GM23338 (cell line): ENCODE results near the gene IQGAP1. TPM values are rescaled to one million over a fixed set of nuclear protein-coding genes. Genes with fewer than 3 reads are reported as not detected.
A peak's percentile ranks its signal among the peaks of the same experiment; 100 is the strongest.

ENCODE experiments used
- ATAC-seq: fragments of 200-7000 bp; cut with Tn5 transposase; 3 replicates; pipeline ENCODE4 v1.9.1; 2020
- DNase-seq: peaks from one replicate; pipeline ENCODE4 v3.0.0-alpha.2; 2015; ENCODE audit warnings: low spot score
- H2AFZ ChIP-seq: fragments of 200-600 bp; sonication (generic); 2 replicates; pipeline ENCODE4 v1.8.0; 2016; ENCODE audit warnings: antibody characterized with exemption, mild to moderate bottlenecking, moderate library complexity
- H3F3A ChIP-seq: fragments of 200-600 bp; sonication (generic); replicated peaks from 2 replicates; pipeline ENCODE4 v1.8.0; 2017; ENCODE audit warnings: antibody characterized with exemption, mixed run types, low read depth
- H3K27ac ChIP-seq: fragments of 200-600 bp; sonication (generic); 2 replicates; pipeline ENCODE4 v1.6.1; 2016; ENCODE audit warnings: low read depth
- H3K27me3 ChIP-seq: fragments of 200-600 bp; sonication (generic); 2 replicates; pipeline ENCODE4 v1.8.0; 2016; ENCODE audit warnings: mild to moderate bottlenecking, mixed run types, moderate library complexity; ENCODE audit not compliant: insufficient read depth
- H3K36me3 ChIP-seq: fragments of 200-600 bp; sonication (generic); 2 replicates; pipeline ENCODE4 v1.8.0; 2016; ENCODE audit warnings: mild to moderate bottlenecking; ENCODE audit not compliant: insufficient read depth
- H3K4me1 ChIP-seq: fragments of 200-600 bp; sonication (generic); 2 replicates; pipeline ENCODE4 v1.8.0; 2016; ENCODE audit warnings: mild to moderate bottlenecking, moderate library complexity; ENCODE audit not compliant: insufficient read depth
- H3K4me2 ChIP-seq: fragments of 200-600 bp; sonication (generic); 2 replicates; pipeline ENCODE4 v1.7.1; 2017; ENCODE audit warnings: mixed run types
- H3K4me3 ChIP-seq: fragments of 200-600 bp; sonication (generic); 2 replicates; pipeline ENCODE4 v1.6.1; 2016; ENCODE audit warnings: mixed run types
- H3K79me2 ChIP-seq: fragments of 200-600 bp; sonication (generic); replicated peaks from 2 replicates; pipeline ENCODE4 v1.8.0; 2017; ENCODE audit warnings: mild to moderate bottlenecking; ENCODE audit not compliant: insufficient read depth
- H3K9me2 ChIP-seq: fragments of 200-600 bp; sonication (generic); 2 replicates; pipeline ENCODE4 v1.8.0; 2017; ENCODE audit not compliant: insufficient read depth
- H4K20me1 ChIP-seq: fragments of 200-600 bp; sonication (generic); replicated peaks from 2 replicates; pipeline ENCODE4 v1.8.0; 2017; ENCODE audit warnings: mild to moderate bottlenecking; ENCODE audit not compliant: insufficient read depth
- H3K27ac Mint-ChIP-seq: 2 replicates; pipeline ENCODE4 v1.8.0; 2020; ENCODE audit warnings: inconsistent platforms, mild to moderate bottlenecking, moderate library complexity, mixed read lengths
- H3K27me3 Mint-ChIP-seq: 3 replicates; pipeline ENCODE4 v1.8.0; 2022; ENCODE audit warnings: low read depth, mild to moderate bottlenecking, moderate library complexity, mixed read lengths, inconsistent platforms; ENCODE audit not compliant: insufficient read depth, poor library complexity
- H3K36me3 Mint-ChIP-seq: 3 replicates; pipeline ENCODE4 v1.8.0; 2021; ENCODE audit warnings: low read depth, mild to moderate bottlenecking, inconsistent platforms, moderate library complexity, mixed read lengths
- H3K4me1 Mint-ChIP-seq: 3 replicates; pipeline ENCODE4 v1.8.0; 2020; ENCODE audit warnings: mild to moderate bottlenecking, inconsistent platforms, mixed read lengths
- H3K4me3 Mint-ChIP-seq: 3 replicates; pipeline ENCODE4 v1.8.0; 2021; ENCODE audit warnings: moderate library complexity, mild to moderate bottlenecking, inconsistent platforms, mixed read lengths
- H3K9me3 Mint-ChIP-seq: 3 replicates; pipeline ENCODE4 v1.8.0; 2020; ENCODE audit warnings: moderate library complexity, mild to moderate bottlenecking, inconsistent platforms, mixed read lengths
- EZH2 ChIP-seq: fragments of 200-600 bp; sonication (generic); IDR thresholded peaks from one replicate; pipeline ENCODE4 v1.8.0; 2017; ENCODE audit warnings: antibody characterized with exemption, mild to moderate bottlenecking, low read depth; ENCODE audit not compliant: unreplicated experiment
- JUNB ChIP-seq: IDR thresholded peaks from one replicate; pipeline ENCODE4 v1.6.1; 2016; ENCODE audit warnings: antibody characterized with exemption; ENCODE audit not compliant: unreplicated experiment
- NANOG ChIP-seq: IDR thresholded peaks from 2 replicates; pipeline ENCODE4 v1.6.1; 2016; ENCODE audit warnings: antibody characterized with exemption, borderline replicate concordance
- POLR2AphosphoS5 ChIP-seq: IDR thresholded peaks from 2 replicates; pipeline ENCODE4 v1.6.1; 2016; ENCODE audit warnings: antibody characterized with exemption, low read depth
- STAT1 ChIP-seq: IDR thresholded peaks from one replicate; pipeline ENCODE4 v1.6.1; 2016; ENCODE audit warnings: antibody characterized with exemption; ENCODE audit not compliant: unreplicated experiment
- polyA plus RNA-seq: library from polyadenylated mRNA; unstranded; fragments of >200 nt; fragmentation: Nextera tagmentation; extraction: Ambion mirVana; gene quantifications from 2 replicates; pipeline ENCODE4 v1.2.1, GENCODE V29; 2016
- total RNA-seq: library from RNA; depleted of rRNA; stranded (reverse); fragments of >200 nt; shearing (Covaris generic); gene quantifications from 2 replicates; pipeline ENCODE4 v1.2.3, GENCODE V29; 2014
- TF ChIP-seq, protein P1 (sequence below), 2 experiments: fragments of 200-600 bp in 1 of 2; sonication (generic) in 1 of 2; conservative IDR thresholded peaks; 2 replicates each; pipeline versions ENCODE4 v1.5.1 to v1.6.1; 2016 to 2017; ENCODE audit warnings: antibody characterized with exemption in 2 of 2, low read depth in 2 of 2, mild to moderate bottlenecking in 2 of 2, moderate library complexity in 1 of 2
- TF ChIP-seq, protein P2 (sequence below): fragments of 250-450 bp; sonication (Bioruptor Pico); IDR thresholded peaks from 2 replicates; pipeline ENCODE4 v1.5.0; 2020; ENCODE audit warnings: mild to moderate bottlenecking, moderate library complexity
- TF ChIP-seq, protein P3 (sequence below): IDR thresholded peaks from 2 replicates; pipeline ENCODE4 v1.6.1; 2016; ENCODE audit warnings: antibody characterized with exemption

IQGAP1 gene
- total and polyA plus RNA-seq, 2 experiments from 2014 or later: 92.7 to 159 TPM

DNA sequence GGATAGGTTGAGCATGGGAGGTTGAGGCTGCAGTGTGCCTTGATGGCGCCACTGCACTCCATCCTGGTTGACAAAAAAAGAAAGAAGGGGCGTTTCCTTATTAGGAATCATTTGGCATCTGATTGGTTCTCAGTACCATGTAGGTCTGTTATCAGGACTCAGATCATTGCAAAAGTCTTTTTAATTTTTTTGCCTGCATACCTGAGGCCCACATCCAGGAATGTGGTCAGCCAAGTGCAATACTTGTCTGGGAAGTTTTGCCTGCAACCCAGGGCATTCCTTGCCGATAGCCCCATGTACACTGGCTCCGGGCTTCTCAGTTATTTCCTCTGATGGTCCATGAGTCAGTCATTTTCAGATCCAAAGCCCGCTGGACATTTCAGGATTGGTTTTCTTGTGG, 91.6 kb downstream of the IQGAP1 start (continued):
- TF ChIP-seq EZH2: no peak
- TF ChIP-seq, protein P1, sequence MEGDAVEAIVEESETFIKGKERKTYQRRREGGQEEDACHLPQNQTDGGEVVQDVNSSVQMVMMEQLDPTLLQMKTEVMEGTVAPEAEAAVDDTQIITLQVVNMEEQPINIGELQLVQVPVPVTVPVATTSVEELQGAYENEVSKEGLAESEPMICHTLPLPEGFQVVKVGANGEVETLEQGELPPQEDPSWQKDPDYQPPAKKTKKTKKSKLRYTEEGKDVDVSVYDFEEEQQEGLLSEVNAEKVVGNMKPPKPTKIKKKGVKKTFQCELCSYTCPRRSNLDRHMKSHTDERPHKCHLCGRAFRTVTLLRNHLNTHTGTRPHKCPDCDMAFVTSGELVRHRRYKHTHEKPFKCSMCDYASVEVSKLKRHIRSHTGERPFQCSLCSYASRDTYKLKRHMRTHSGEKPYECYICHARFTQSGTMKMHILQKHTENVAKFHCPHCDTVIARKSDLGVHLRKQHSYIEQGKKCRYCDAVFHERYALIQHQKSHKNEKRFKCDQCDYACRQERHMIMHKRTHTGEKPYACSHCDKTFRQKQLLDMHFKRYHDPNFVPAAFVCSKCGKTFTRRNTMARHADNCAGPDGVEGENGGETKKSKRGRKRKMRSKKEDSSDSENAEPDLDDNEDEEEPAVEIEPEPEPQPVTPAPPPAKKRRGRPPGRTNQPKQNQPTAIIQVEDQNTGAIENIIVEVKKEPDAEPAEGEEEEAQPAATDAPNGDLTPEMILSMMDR (conservative IDR thresholded peaks at IDR 0.05; ENCODE audit: low read depth in 2 of 2): no peak
- no peak for TF ChIP-seq STAT1
- no peak for TF ChIP-seq POLR2AphosphoS5

DNA sequence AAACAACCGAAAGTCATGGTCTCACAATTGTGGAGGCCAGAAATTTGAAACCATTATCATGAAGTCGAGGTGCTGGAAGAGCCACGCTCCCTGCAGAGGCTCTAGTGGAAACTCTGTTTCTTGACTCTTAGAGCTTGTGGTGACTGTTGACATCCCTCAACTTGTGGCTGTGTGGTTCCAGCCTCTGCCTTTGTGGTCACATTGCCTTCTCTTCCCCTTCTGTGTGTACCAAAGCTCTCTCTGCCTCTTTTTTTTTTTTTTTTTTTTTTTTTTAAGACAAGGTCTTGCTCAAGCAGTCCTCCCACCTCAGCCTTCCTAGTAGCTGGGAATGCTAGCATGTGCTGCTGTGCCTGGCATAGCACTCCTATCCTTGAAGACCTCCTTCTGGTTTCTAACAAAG, 93.0 kb downstream of the IQGAP1 start:
- Histone ChIP-seq H3K27me3 (no peaks in the 10 kb centered on the region), H3K79me2 (no peaks in the 10 kb centered on the region), H3K4me1 (no peaks in the 10 kb centered on the region), H3K9me2 (no peaks in the 10 kb centered on the region), H3F3A (0 out of 2 replicates have a peak, but pooled peaks cover 6% of the 10 kb centered on the region), H3K4me2 (no peak overlapping the region), H3K36me3 (peaks cover 43% of the 10 kb centered on the region), H3K27ac (no peak overlapping the region), H4K20me1 (no peaks in the 10 kb centered on the region), H2AFZ (no peak overlapping the region), H3K4me3 (no peak overlapping the region)
- H3K27me3 Mint-ChIP-seq: no peaks in the 10 kb centered on the region
- no peak for DNase-seq
- no peaks in the 10 kb centered on the region for H3K9me3 Mint-ChIP-seq
- TF ChIP-seq NANOG: no peak
- TF ChIP-seq EZH2: no peak
- no peak for TF ChIP-seq POLR2AphosphoS5
- H3K4me1 Mint-ChIP-seq: no peaks in the 10 kb centered on the region
- H3K4me3 Mint-ChIP-seq: no peak overlapping the region
- H3K36me3 Mint-ChIP-seq: peaks cover 52% of the 10 kb centered on the region
- H3K27ac Mint-ChIP-seq: no peak overlapping the region
- ATAC-seq: no peak

DNA sequence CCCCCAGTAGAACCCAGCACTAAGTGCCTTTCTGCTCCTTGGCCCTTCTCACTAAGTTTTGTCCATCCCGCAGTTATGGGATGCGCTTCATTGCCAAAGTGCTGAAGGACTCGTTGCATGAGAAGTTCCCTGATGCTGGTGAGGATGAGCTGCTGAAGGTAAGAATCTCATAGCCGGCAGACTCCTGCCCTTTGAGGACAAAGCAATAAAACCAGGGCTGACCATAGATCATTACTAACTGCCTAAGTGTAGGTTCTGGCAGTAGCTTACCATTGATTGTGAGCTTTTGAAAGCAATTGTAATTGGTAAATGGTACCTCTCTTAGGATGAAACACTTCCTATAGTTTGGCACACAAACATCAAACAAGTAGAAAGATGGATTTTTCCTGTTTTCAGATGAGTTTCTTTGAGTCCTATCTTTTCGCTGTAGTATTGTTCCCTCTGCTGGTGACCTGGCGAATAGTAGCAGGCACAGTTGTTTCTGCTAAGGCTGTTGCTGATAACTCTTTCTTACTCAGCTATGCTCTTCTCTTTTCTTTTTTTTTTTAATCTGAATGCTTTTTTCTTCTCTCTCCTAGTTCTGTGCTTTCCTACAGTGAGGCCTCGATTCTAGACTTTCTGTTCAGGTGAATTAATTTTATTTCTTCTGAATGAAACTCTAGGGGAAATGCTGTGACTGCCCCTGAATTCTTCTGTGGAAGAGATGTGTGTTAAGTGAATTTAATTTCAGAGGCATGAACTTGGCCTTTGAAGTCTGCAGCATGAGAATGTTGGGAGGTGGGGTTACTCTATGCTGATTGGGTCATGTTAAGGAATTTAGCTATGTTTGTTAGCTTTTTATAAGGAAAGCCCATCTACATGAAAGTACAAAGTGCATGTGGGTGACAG, 94.3 kb downstream of the IQGAP1 start:
- Mint-ChIP-seq H3K4me3 (no peak overlapping the region), H3K4me1 (no peaks in the 10 kb centered on the region), H3K9me3 (no peaks in the 10 kb centered on the region), H3K27me3 (no peaks in the 10 kb centered on the region), H3K36me3 (peaks cover 61% of the 10 kb centered on the region), H3K27ac (no peak overlapping the region)
- no peak overlapping the region for H3K4me3 ChIP-seq
- H3K4me1 ChIP-seq: no peaks in the 10 kb centered on the region
- H2AFZ ChIP-seq: no peak overlapping the region
- no peak overlapping the region for H3K27ac ChIP-seq
- H3F3A ChIP-seq: 0 out of 2 replicates have a peak, but pooled peaks cover 6% of the 10 kb centered on the region
- H3K79me2 ChIP-seq: no peaks in the 10 kb centered on the region
- H3K27me3 ChIP-seq: no peaks in the 10 kb centered on the region
- no peak overlapping the region for H3K4me2 ChIP-seq
- no peaks in the 10 kb centered on the region for H4K20me1 ChIP-seq
- peaks cover 42% of the 10 kb centered on the region for H3K36me3 ChIP-seq
- ATAC-seq: peak; percentile 67
- peak; percentile 67 for DNase-seq
- H3K9me2 ChIP-seq: no peaks in the 10 kb centered on the region
- TF ChIP-seq, protein P2, sequence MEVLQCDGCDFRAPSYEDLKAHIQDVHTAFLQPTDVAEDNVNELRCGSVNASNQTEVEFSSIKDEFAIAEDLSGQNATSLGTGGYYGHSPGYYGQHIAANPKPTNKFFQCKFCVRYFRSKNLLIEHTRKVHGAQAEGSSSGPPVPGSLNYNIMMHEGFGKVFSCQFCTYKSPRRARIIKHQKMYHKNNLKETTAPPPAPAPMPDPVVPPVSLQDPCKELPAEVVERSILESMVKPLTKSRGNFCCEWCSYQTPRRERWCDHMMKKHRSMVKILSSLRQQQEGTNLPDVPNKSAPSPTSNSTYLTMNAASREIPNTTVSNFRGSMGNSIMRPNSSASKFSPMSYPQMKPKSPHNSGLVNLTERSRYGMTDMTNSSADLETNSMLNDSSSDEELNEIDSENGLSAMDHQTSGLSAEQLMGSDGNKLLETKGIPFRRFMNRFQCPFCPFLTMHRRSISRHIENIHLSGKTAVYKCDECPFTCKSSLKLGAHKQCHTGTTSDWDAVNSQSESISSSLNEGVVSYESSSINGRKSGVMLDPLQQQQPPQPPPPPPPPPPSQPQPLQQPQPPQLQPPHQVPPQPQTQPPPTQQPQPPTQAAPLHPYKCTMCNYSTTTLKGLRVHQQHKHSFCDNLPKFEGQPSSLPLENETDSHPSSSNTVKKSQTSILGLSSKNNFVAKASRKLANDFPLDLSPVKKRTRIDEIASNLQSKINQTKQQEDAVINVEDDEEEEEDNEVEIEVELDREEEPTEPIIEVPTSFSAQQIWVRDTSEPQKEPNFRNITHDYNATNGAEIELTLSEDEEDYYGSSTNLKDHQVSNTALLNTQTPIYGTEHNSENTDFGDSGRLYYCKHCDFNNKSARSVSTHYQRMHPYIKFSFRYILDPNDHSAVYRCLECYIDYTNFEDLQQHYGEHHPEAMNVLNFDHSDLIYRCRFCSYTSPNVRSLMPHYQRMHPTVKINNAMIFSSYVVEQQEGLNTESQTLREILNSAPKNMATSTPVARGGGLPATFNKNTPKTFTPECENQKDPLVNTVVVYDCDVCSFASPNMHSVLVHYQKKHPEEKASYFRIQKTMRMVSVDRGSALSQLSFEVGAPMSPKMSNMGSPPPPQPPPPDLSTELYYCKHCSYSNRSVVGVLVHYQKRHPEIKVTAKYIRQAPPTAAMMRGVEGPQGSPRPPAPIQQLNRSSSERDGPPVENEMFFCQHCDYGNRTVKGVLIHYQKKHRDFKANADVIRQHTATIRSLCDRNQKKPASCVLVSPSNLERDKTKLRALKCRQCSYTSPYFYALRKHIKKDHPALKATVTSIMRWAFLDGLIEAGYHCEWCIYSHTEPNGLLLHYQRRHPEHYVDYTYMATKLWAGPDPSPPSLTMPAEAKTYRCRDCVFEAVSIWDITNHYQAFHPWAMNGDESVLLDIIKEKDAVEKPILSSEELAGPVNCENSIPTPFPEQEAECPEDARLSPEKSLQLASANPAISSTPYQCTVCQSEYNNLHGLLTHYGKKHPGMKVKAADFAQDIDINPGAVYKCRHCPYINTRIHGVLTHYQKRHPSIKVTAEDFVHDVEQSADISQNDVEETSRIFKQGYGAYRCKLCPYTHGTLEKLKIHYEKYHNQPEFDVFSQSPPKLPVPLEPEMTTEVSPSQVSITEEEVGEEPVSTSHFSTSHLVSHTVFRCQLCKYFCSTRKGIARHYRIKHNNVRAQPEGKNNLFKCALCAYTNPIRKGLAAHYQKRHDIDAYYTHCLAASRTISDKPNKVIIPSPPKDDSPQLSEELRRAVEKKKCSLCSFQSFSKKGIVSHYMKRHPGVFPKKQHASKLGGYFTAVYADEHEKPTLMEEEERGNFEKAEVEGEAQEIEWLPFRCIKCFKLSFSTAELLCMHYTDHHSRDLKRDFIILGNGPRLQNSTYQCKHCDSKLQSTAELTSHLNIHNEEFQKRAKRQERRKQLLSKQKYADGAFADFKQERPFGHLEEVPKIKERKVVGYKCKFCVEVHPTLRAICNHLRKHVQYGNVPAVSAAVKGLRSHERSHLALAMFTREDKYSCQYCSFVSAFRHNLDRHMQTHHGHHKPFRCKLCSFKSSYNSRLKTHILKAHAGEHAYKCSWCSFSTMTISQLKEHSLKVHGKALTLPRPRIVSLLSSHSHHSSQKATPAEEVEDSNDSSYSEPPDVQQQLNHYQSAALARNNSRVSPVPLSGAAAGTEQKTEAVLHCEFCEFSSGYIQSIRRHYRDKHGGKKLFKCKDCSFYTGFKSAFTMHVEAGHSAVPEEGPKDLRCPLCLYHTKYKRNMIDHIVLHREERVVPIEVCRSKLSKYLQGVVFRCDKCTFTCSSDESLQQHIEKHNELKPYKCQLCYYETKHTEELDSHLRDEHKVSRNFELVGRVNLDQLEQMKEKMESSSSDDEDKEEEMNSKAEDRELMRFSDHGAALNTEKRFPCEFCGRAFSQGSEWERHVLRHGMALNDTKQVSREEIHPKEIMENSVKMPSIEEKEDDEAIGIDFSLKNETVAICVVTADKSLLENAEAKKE (CRISPR knock-in tag): no peak
- TF ChIP-seq, protein P3, sequence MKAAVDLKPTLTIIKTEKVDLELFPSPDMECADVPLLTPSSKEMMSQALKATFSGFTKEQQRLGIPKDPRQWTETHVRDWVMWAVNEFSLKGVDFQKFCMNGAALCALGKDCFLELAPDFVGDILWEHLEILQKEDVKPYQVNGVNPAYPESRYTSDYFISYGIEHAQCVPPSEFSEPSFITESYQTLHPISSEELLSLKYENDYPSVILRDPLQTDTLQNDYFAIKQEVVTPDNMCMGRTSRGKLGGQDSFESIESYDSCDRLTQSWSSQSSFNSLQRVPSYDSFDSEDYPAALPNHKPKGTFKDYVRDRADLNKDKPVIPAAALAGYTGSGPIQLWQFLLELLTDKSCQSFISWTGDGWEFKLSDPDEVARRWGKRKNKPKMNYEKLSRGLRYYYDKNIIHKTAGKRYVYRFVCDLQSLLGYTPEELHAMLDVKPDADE: no peak
- no peak for TF ChIP-seq JUNB
